GM21526 (cell line): ENCODE results near the gene TEKT5.

Experiments used
- ATAC-seq: cut with Tn5 transposase; IDR thresholded peaks from one replicate; pipeline ENCODE4 v1.9.1; 2021; ENCODE audit warnings: moderate library complexity; ENCODE audit not compliant: unreplicated experiment, low FRiP score

Gene TEKT5

DNA sequence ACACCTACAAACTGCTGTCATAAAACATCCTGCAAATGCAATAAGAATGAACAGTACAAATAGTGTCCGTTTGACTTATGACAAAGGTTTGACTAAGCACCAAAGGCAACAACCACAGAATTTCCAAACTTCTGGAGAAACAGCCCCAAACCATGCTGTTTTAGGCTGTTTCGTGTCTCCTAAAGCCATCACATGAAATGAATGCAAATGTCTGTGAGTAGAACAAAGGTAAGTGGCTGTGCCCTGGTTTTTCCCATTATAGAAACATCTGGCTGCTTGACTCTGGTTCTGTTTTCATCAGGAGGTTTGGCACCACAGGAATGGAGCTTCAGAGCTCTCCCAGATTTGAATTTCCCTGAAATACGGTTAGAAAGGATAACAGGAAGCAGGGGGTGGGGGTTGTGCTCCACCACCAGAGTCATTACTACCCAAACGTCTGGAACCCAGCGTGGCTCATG is 109.7 kb downstream of the TEKT5 start:
- ATAC-seq, result no peak

GRCh38 chr16:10583269-10583668 is 111.5 kb downstream of the TEKT5 start:
- ATAC-seq, result no peak

DNA sequence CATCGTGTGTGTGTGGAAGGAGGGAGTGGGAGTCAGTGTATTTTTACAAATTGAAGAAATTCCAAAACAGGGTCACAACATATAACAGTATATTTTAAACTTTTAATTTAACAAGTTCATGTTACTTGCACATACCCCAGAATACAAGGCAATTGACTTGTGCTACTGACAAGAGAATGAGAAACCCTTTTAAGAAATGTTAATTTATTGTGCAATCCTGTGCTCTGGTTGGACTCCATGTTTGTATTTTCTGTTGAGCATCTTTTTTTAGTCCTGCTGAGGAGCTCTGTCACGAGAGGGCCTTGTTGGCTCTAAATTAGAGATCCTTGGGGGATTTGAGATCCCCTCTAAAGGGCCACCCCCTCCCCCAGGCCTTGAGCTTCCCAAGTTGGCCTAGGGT is 113.2 kb downstream of the TEKT5 start:
- ATAC-seq, result no peak

- ATAC-seq, result no peak
Measured at GRCh38 chr16:10580883-10581247, 113.9 kb downstream of the TEKT5 start.

DNA sequence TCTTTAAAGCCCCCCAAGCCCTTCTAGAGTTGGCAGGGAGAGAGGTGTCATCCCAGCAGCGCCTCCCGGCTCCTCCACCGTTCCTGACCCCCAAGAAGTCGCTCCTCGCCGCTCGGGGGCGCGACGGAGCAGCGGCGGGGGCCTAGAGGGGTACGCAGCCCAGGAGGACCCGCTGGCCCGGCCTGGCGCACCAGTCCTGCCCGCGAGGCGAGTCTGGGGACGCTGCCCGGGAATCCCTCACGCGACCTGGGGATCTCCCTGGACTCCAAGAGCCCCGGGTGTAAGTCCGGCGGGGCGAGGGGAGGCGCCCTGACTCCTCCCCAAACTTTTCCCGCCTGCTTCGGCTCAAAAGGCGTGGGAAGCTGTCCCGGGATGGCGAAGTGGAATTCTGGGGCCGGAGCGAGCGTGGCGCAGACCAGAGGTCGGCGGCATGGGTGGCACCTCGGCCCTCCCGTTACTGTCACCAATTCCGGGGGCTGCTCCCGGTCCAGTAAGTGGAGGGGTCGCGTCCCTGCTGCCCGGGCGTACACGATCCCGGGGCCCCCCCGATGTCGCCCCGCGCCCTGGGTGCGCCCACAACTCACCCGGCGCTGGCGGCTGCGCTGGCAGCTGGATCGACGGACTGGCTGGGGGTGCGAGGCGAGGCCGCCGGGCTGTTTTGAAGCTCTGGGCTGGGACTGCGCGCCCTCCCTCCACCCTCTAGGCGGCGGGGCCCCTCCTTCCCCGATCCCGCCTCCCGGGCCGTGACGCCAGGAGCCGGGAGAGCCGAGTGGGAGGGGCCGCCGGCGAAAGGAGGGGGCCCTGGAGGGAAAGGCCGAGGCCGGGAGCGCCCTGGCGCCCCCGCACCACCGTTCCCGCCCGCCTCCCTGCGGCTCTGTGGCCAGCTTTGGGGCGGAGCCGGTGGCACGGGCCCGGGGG is 114.5 kb downstream of the TEKT5 start, which contains the start of gene EMP2:
TSS of gene EMP2 (minus strand) at position 634 of the 918 bp plus-strand sequence. CDS start 32,981 bp downstream, outside the sequence.
- no peak for ATAC-seq

DNA sequence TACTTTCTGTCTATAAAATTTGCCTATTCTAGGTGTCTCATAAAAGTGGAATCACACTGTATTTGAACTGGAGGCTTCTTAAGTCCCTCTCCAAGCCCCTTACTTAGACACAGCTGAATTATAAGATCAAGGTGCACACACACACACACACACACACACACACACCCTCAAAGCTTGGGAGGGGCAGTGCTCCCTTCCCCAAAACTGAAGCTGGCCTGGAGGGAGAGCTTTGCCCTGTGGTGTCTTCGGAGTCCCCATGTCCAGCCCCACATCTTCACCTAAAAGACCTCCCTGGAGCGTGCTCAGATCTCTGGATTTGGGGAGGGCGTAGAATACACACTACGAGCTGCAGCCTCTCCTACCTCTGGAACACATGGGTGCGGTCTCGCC is 115.2 kb downstream of the TEKT5 start:
- ATAC-seq, result no peak

DNA sequence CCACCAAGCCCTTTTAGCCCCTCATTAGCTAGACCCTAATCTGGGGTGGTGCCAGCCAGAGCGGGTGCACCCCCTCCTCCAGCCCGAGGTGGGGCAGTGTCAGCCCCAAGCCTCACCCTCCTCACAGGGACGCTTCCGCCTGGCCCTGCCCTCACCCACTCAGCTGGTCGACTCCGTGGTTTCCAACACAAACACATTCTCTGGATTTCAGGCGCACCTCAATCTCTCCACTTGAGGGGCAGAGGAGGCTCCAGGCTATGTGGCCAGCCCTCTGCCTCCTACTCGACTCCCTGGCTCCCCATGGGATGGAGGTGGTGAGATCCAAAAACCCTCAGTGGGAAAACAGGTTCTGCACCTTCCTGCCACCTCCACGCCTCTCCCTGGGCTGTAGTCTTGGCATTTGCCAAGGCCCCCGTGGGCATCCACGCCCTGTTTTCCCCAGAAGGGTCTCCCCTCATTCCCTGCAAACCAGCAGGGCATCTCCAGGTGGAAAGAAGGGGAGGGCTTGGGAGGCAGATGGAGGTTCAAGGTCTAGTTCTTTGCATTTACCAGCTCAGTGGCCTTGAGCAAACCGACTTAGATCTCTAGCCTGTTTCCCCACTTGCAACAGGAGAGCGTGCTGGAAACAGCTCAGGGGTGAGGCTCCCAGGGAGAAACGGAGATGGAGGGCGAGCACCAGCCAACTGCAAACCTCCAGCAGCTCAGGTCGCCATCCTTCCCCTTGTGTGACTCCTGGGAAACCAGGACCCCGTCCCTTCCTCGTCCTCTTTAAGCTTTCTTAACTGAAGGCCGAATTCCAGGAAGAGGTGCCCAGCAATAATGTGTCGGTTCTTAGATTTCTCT is 116.0 kb downstream of the TEKT5 start:
- ATAC-seq, result no peak
